Panc1 (cell line): ENCODE measurements around the gene MEIS1.

Source experiments
- CTCF ChIP-seq: fragments of 450-650 bp; IDR thresholded peaks from 2 replicates; pipeline ENCODE4 v1.5.1; 2017; ENCODE audit warnings: mild to moderate bottlenecking
- POLR2AphosphoS5 ChIP-seq: IDR thresholded peaks from 2 replicates; pipeline ENCODE4 v1.6.1; 2012; ENCODE audit warnings: mild to moderate bottlenecking, low read depth, low read length, moderate library complexity
- REST ChIP-seq, 2 experiments: IDR thresholded peaks; 2 replicates each; pipeline ENCODE4 v1.6.1; 2011 to 2012; ENCODE audit warnings: low read depth in 2 of 2, control low read depth in 1 of 2, low read length in 1 of 2, mild to moderate bottlenecking in 1 of 2, moderate library complexity in 1 of 2; ENCODE audit not compliant: insufficient read depth in 1 of 2
- TCF7L2 ChIP-seq: IDR thresholded peaks from 2 replicates; pipeline ENCODE4 v1.6.1; 2011; ENCODE audit warnings: mild to moderate bottlenecking, low read depth, low read length, inconsistent platforms

GRCh38 chr2:66519264-66519843, 84.4 kb downstream of the MEIS1 start:
- TF ChIP-seq CTCF = no peak
- no peak for TF ChIP-seq REST (IDR thresholded peaks at IDR 0.05; ENCODE audit: insufficient read depth in 1 of 2, low read depth in 2 of 2, low read length in 1 of 2)
- TF ChIP-seq POLR2AphosphoS5 = no peak
- no peak for TF ChIP-seq TCF7L2
